ENCODE measurements around the gene MEG3.

DNA sequence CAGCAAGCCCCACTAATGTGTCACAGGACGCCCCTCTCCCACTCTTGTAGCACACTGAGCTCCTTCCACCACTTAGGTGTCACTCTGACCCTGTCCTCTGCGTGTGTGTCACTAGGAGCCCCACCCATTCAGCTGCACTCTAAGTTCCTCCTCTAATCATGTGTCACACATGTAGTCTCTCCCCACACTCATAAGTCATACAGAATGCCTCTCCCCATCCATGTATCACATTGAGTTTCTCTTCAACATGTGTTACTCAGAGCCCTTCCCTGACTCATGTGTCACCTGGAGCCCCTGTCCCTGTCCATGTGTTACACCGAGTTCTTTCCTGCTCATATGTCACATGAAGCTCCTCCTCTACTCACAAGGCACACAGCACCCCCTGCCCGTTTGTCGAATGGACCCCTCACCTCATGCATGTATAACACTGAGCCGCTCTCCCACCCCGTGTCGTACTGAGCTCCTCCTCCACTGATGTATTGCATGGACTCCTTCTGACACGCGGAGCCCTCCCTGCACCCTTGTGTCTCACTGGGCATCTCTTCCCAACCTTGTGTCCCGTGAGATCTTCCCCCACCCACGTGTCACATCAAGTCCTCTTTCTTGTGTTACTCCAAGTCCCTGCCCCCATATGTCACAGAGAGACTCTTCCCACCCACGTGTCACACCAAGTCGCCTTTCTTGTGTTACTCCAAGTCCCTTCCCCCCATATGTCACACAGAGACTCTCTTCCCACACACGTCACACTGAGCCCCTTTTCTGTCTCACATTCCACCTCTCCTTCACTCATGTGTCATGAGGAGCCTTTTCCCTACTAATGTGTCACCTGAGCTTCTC lies 46.6 kb downstream of the MEG3 start:
- TF ChIP-seq, protein P1, sequence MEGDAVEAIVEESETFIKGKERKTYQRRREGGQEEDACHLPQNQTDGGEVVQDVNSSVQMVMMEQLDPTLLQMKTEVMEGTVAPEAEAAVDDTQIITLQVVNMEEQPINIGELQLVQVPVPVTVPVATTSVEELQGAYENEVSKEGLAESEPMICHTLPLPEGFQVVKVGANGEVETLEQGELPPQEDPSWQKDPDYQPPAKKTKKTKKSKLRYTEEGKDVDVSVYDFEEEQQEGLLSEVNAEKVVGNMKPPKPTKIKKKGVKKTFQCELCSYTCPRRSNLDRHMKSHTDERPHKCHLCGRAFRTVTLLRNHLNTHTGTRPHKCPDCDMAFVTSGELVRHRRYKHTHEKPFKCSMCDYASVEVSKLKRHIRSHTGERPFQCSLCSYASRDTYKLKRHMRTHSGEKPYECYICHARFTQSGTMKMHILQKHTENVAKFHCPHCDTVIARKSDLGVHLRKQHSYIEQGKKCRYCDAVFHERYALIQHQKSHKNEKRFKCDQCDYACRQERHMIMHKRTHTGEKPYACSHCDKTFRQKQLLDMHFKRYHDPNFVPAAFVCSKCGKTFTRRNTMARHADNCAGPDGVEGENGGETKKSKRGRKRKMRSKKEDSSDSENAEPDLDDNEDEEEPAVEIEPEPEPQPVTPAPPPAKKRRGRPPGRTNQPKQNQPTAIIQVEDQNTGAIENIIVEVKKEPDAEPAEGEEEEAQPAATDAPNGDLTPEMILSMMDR (IDR thresholded peaks at IDR 0.05) = no peak
- TF ChIP-seq POLR2A (IDR thresholded peaks at IDR 0.05) = no peak
